HUES48 (cell line): ENCODE results near the gene EVX1.

Experiments used
- H3K27ac ChIP-seq: one replicate; pipeline ENCODE4 v1.7.0; 2013; ENCODE audit warnings: low read depth, low read length, inconsistent platforms
- H3K27me3 ChIP-seq: 2 replicates; pipeline ENCODE4 v1.6.1; 2013; ENCODE audit warnings: mild to moderate bottlenecking, low read length; ENCODE audit not compliant: control insufficient read depth, insufficient read depth
- H3K36me3 ChIP-seq: 2 replicates; pipeline ENCODE4 v1.6.1; 2013; ENCODE audit warnings: low read length; ENCODE audit not compliant: control insufficient read depth, insufficient read depth
- H3K4me1 ChIP-seq: 2 replicates; pipeline ENCODE4 v1.6.1; 2013; ENCODE audit warnings: mild to moderate bottlenecking, low read length; ENCODE audit not compliant: control insufficient read depth, insufficient read depth
- H3K4me3 ChIP-seq: 2 replicates; pipeline ENCODE4 v1.5.1; 2013; ENCODE audit warnings: mild to moderate bottlenecking, low read depth, low read length
- H3K9ac ChIP-seq: 2 replicates; pipeline ENCODE4 v1.6.1; 2013; ENCODE audit warnings: mild to moderate bottlenecking, low read depth, low read length, moderate library complexity
- H3K9me3 ChIP-seq: 2 replicates; pipeline ENCODE4 v1.6.1; 2013; ENCODE audit warnings: low read length; ENCODE audit not compliant: control insufficient read depth, insufficient read depth

Gene EVX1

DNA sequence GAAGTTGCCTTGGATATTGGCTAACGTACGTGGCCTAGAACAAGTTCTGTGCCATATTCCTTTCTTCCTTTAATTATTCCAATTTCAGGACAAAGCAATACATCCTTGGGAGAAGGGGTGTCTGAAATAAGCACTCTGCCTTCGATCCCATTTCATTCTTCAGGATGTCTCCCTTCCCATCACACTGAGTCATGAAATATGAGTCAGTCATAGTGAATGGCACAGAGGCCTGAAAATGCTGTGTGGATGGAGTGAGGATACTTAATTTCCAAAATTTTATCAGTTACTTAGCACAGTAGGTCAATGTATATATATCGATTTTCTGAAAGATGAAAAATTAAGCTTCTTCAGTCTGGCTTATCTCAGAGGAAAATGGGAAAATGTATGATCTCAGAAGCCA is 19.5 kb downstream of the EVX1 start:
- no peak overlapping the region for H3K27ac ChIP-seq
- no peaks in the 10 kb centered on the region for H3K9me3 ChIP-seq
- peaks cover 10% of the 10 kb centered on the region for H3K27me3 ChIP-seq
- H3K36me3 ChIP-seq: no peaks in the 10 kb centered on the region
- no peak overlapping the region for H3K9ac ChIP-seq
- H3K4me1 ChIP-seq: no peaks in the 10 kb centered on the region
- H3K4me3 ChIP-seq: no peak overlapping the region

DNA sequence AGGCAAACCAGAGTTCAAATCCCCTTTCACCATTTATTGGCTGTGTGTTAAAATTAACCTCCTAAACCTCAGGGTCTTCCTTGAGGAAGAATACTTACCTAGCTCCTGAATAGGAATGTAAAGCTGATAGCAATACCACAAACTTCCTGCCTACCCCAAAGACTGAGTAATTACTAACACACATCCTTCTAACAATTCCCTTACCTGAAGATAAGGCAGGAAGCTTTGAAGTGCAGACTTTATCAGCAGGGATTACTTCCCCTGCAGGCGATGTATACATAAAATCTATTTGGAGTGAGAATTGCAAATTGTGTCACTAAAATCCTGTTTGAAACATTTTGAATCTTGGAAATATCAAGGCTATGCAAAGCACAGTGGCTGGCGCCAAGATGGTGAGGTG is 21.2 kb downstream of the EVX1 start:
- no peaks in the 10 kb centered on the region for H3K27me3 ChIP-seq
- no peaks in the 10 kb centered on the region for H3K4me1 ChIP-seq
- H3K36me3 ChIP-seq: no peaks in the 10 kb centered on the region
- H3K4me3 ChIP-seq: no peak overlapping the region
- H3K9ac ChIP-seq: no peak overlapping the region
- H3K27ac ChIP-seq: no peak overlapping the region
- no peaks in the 10 kb centered on the region for H3K9me3 ChIP-seq

DNA sequence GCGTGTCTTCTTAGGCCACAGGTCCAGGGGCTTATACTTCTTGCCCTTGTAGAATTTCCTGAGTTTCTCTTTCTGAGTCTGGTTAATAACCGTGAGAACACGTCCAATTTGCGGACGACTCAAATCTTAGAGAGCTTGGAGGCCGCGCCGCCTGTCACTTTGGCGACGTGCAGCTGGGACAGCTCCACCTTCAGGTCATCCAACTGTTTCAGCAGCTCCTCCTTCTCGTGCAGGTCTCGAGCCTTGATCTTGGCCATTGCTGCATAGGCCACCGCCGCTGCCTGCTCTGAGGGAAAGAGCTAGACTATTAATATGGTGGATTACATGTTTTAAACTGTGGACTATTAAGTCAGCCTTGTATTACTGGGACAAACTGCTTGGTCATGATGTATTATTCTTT is 26.9 kb downstream of the EVX1 start:
- no peak overlapping the region for H3K9ac ChIP-seq
- no peaks in the 10 kb centered on the region for H3K27me3 ChIP-seq
- H3K27ac ChIP-seq: no peak overlapping the region
- H3K4me1 ChIP-seq: no peaks in the 10 kb centered on the region
- no peaks in the 10 kb centered on the region for H3K36me3 ChIP-seq
- peaks cover 8% of the 10 kb centered on the region; the same call in 1 of the 2 replicates for H3K9me3 ChIP-seq
- no peak overlapping the region for H3K4me3 ChIP-seq

- no peak overlapping the region for H3K9ac ChIP-seq
- no peak overlapping the region for H3K27ac ChIP-seq
- no peaks in the 10 kb centered on the region for H3K4me1 ChIP-seq
- no peaks in the 10 kb centered on the region for H3K36me3 ChIP-seq
- no peak overlapping the region for H3K4me3 ChIP-seq
- no peaks in the 10 kb centered on the region for H3K27me3 ChIP-seq
- H3K9me3 ChIP-seq: peaks cover 8% of the 10 kb centered on the region; the same call in 1 of the 2 replicates
These were observed 28.8 kb downstream of the EVX1 start for GRCh38 chr7:27271384-27271783.

DNA sequence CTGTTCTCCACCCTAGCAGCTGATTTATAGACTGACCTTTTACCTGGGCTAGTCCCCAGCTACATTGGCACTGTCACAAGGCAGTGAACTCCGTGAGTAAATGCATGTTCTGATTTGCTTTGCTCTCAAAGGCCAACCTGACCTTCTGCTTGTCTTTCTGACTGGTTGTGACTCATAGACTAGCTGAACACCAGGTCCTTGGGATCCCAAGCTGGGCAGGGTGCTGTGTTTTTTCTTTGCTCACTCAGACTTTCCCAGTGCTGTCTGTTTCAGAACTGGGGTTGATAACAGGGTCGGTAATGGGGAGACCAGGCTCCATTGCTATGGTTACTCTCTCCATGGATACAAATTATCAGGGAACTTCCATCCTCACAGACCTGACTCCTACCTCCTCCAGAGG is 35.0 kb downstream of the EVX1 start:
- Histone ChIP-seq H3K4me3 (no peak overlapping the region), H3K27ac (no peak overlapping the region), H3K27me3 (no peaks in the 10 kb centered on the region), H3K36me3 (no peaks in the 10 kb centered on the region), H3K9ac (no peak overlapping the region), H3K4me1 (no peaks in the 10 kb centered on the region), H3K9me3 (no peaks in the 10 kb centered on the region)

DNA sequence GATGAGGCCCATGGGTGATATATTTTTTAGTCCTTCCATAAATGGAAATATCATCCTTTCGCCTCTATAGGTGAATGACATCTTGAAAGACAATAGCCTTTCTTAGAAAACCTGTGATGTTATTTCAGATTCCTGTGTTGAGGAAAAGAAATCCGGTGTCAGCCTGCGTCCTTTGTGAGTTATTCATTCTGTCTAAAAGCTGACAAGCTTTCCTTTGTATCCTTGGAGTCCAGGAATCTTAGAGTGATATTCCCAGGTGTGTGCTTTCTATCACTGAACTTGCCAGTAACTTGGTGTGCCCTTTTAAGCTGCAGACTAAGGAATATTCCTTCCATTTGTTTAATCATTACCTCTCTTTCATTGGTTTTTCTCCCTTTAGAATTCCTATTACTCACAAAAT is 41.0 kb downstream of the EVX1 start:
- H3K36me3 ChIP-seq: no peaks in the 10 kb centered on the region
- no peaks in the 10 kb centered on the region for H3K27me3 ChIP-seq
- no peaks in the 10 kb centered on the region for H3K4me1 ChIP-seq
- no peaks in the 10 kb centered on the region for H3K9me3 ChIP-seq
- H3K9ac ChIP-seq: no peak overlapping the region
- no peak overlapping the region for H3K27ac ChIP-seq
- no peak overlapping the region for H3K4me3 ChIP-seq

DNA sequence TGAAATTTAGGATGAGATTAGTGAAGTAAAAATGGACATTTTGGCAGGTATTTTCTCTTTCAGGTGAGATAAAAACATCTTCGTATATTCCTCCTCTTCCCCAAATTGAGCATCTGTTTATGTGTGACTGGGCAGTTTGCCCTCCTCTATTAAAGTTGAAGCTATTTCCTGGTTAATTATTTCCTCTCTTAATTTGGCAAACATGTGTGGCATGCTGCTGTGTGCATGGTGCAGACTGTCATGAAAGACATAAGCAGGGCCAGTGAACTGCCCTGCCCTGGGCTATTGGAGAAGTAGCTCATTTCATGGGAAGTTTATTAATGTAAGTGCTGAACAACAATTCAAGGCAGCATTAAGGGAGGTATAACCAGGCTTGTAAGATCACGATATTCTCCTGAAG is 52.6 kb downstream of the EVX1 start:
- Histone ChIP-seq H3K27me3 (no peaks in the 10 kb centered on the region), H3K4me3 (no peak overlapping the region), H3K27ac (no peak overlapping the region), H3K9me3 (no peaks in the 10 kb centered on the region), H3K9ac (no peak overlapping the region), H3K36me3 (no peaks in the 10 kb centered on the region), H3K4me1 (no peaks in the 10 kb centered on the region)

- Histone ChIP-seq H3K9ac (no peak overlapping the region), H3K4me3 (no peak overlapping the region), H3K4me1 (no peaks in the 10 kb centered on the region)
These were observed 54.8 kb downstream of the EVX1 start for GRCh38 chr7:27297356-27297755.

More at GRCh38 chr7:27297356-27297755, 54.8 kb downstream of the EVX1 start:
- Histone ChIP-seq H3K27me3 (no peaks in the 10 kb centered on the region), H3K9me3 (no peaks in the 10 kb centered on the region), H3K27ac (no peak overlapping the region), H3K36me3 (no peaks in the 10 kb centered on the region)
